Dermis microvascular lymphatic vessel endothelial cell (primary cell): ENCODE data around the gene BCR. TPM values are rescaled to one million over a fixed set of nuclear protein-coding genes. Genes with fewer than 3 reads are reported as not detected.

Source experiments
- DNase-seq, 2 donors: peaks; one replicate each; pipeline versions ENCODE4 v3.0.0 to v3.0.0-alpha.2; 2010; ENCODE audit warnings: low read depth in 2 of 2
- total RNA-seq: library from RNA; depleted of rRNA; stranded (reverse); fragments of >200 nt; gene quantifications from 2 replicates; pipeline ENCODE4 v1.2.1, GENCODE V29; 2014

BCR gene
- total RNA-seq, 1 donor from 2014 or later: 95.9 TPM

- DNase-seq: no peak
Measured at GRCh38 chr22:23242473-23243001, 62.2 kb downstream of the BCR start.

GRCh38 chr22:23243006-23243573 lies 62.8 kb downstream of the BCR start:
- no peak for DNase-seq

- DNase-seq: no peak
Measured at GRCh38 chr22:23243859-23244689, 63.8 kb downstream of the BCR start.

- no peak for DNase-seq
Measured at GRCh38 chr22:23244690-23245044, 64.4 kb downstream of the BCR start.

GRCh38 chr22:23245045-23245798 lies 64.9 kb downstream of the BCR start:
- no peak for DNase-seq

- DNase-seq: no peak
Measured at GRCh38 chr22:23245799-23246136, 65.5 kb downstream of the BCR start.

- DNase-seq: no peak
Measured at GRCh38 chr22:23246982-23247766, 66.9 kb downstream of the BCR start.

GRCh38 chr22:23248583-23248982 lies 68.3 kb downstream of the BCR start:
- DNase-seq: peak; percentile 31 to 65

- DNase-seq: no peak
Measured at GRCh38 chr22:23250056-23250784, 69.9 kb downstream of the BCR start.

GRCh38 chr22:23250785-23251363 lies 70.6 kb downstream of the BCR start:
- no peak for DNase-seq

- peak in 1 of 2 donors; percentile 37 for DNase-seq
Measured at GRCh38 chr22:23251445-23252093, 71.3 kb downstream of the BCR start.

GRCh38 chr22:23253475-23254055 lies 73.3 kb downstream of the BCR start:
- DNase-seq: no peak

- no peak for DNase-seq
Measured at GRCh38 chr22:23255506-23256170, 75.3 kb downstream of the BCR start.

- no peak for DNase-seq
Measured at GRCh38 chr22:23256171-23256932, 76.0 kb downstream of the BCR start.

GRCh38 chr22:23256986-23257888 lies 76.9 kb downstream of the BCR start:
- DNase-seq: peak in 1 of 2 donors; percentile 11

GRCh38 chr22:23257889-23258825 lies 77.8 kb downstream of the BCR start:
- DNase-seq: no peak
